Stomach smooth muscle (tissue), 2 donors: ENCODE data around the gene GDI1.

Source experiments
- H3K27ac ChIP-seq: one replicate; pipeline ENCODE4 v1.7.0; 2013; ENCODE audit warnings: mild to moderate bottlenecking, low read length, inconsistent platforms
- H3K27me3 ChIP-seq, 2 donors: one replicate each; pipeline ENCODE4 v1.7.0; 2013; ENCODE audit warnings: low read length in 2 of 2; ENCODE audit not compliant: insufficient read depth in 2 of 2, control insufficient read depth in 1 of 2
- H3K36me3 ChIP-seq, 2 donors: one replicate each; pipeline ENCODE4 v1.7.0; 2013; ENCODE audit warnings: low read length in 2 of 2; ENCODE audit not compliant: control insufficient read depth in 2 of 2, insufficient read depth in 2 of 2
- H3K4me1 ChIP-seq: one replicate; pipeline ENCODE4 v1.7.0; 2013; ENCODE audit warnings: low read length; ENCODE audit not compliant: control insufficient read depth, insufficient read depth
- H3K4me3 ChIP-seq, 2 donors: one replicate each; pipeline ENCODE4 v1.7.0; 2013; ENCODE audit warnings: low read length in 2 of 2
- H3K9ac ChIP-seq, 2 donors: one replicate each; pipeline ENCODE4 v1.7.0; 2013; ENCODE audit warnings: low read length in 2 of 2, mild to moderate bottlenecking in 1 of 2
- H3K9me3 ChIP-seq, 2 donors: one replicate each; pipeline ENCODE4 v1.7.0; 2013; ENCODE audit warnings: low read length in 2 of 2; ENCODE audit not compliant: control insufficient read depth in 2 of 2
- donor health status: healthy.
- donor health status: Pancreatic carcinoma.

The GDI1 gene

DNA sequence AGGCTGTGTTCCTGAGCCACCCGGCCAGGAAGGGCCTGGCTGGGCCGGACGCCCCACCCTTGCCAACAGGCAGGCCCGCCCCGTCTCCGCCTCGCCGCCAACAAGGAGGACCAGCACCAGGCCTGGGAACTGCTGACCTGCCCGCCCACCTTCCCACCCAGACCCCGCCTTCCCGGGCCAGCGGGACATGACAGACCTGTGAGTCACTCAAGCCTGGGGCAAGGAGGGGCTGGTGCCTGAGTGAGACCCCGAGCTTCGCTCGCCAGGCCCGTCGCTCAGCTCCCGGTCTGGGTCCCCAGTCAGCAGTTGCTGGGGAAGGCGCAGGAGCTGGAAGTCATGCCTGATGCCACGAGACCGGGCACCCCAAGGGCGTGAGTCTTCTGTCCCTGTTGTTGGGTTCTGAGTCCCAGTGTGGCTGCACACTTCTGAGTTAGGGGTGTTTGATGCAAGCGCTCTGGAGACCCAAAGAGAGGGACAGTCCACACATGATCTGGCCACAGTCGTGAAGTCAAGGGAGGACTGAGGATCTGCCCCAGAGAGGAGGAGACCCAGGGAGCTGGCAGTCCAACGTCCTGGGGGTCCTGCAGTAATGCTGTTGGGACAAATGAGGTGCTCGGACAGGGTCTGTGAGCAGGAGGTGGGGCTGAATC, 27.6 kb upstream of the GDI1 start, which contains the start of gene DNASE1L1:
TSS of gene DNASE1L1 (minus strand) at position 33 of the 650 bp plus-strand sequence. CDS start 3,686 bp downstream, outside the sequence.
- H3K4me3 ChIP-seq: peak within 1 kb of the TSS in 1 of 2 donors; percentile 22
- H3K27me3 ChIP-seq: peaks cover 0 to 3% of the 10 kb centered on the region in 2 donors
- H3K9ac ChIP-seq: peak within 1 kb of the TSS in 1 of 2 donors; percentile 28

DNA sequence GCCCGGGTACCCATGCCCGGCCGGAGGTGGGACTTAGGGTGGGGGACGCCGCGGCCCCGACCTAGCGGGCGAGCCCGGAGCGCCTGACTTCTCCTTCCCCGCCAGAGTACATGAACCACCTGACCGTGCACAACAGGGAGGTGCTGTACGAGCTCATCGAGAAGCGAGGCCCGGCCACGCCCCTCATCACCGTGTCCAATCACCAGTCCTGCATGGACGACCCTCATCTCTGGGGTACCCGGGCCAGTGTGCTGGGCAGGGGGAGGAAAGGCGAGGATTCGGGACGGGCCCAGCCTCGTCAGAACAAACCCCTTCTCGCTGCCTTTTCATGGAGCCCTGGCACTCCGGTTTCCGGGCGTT, 25.0 kb upstream of the GDI1 start:
- Histone ChIP-seq H3K4me1 (peaks cover 9% of the 10 kb centered on the region), H3K9ac (peak overlapping the region; percentile 62 to 64), H3K4me3 (peak overlapping the region; percentile 59 to 76), H3K9me3 (no peaks in the 10 kb centered on the region), H3K36me3 (peaks cover 0 to 3% of the 10 kb centered on the region in 2 donors), H3K27me3 (peaks cover 0 to 3% of the 10 kb centered on the region in 2 donors), H3K27ac (peak overlapping the region; percentile 69)

More for the DNA sequence above, 27.6 kb upstream of the GDI1 start, which contains the start of gene DNASE1L1:
- Histone ChIP-seq H3K4me1 (peaks cover 9% of the 10 kb centered on the region), H3K9me3 (no peaks in the 10 kb centered on the region), H3K27ac (no peak within 1 kb of the TSS), H3K36me3 (peaks cover 0 to 3% of the 10 kb centered on the region in 2 donors)

DNA sequence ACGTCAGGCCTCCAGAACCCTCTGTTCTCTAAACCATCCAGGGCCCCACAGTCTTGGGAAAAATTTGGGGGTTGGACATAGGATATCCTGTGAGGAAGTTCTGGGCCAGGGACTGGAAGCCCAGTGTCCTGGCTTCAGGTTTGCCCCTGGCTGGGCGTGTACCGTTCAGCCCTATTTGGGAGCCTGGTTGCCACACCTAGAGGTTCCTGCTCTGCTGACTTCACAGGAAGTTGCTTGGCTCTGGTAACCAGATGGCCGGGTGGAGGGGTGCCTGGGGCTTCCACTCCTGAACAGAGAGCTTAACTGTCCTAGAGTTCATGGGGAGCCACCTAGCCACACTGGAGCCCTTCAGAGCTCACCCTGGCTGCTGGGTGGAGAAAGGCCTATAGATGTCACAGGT, 24.5 kb upstream of the GDI1 start:
- peaks cover 0 to 3% of the 10 kb centered on the region in 2 donors for H3K36me3 ChIP-seq
- peaks cover 9% of the 10 kb centered on the region for H3K4me1 ChIP-seq
- peak overlapping the region; percentile 31 for H3K27ac ChIP-seq
- peaks cover 0 to 3% of the 10 kb centered on the region in 2 donors for H3K27me3 ChIP-seq
- peak overlapping the region in 1 of 2 donors; percentile 76 for H3K4me3 ChIP-seq
- no peaks in the 10 kb centered on the region for H3K9me3 ChIP-seq
- peak overlapping the region; percentile 62 to 64 for H3K9ac ChIP-seq

DNA sequence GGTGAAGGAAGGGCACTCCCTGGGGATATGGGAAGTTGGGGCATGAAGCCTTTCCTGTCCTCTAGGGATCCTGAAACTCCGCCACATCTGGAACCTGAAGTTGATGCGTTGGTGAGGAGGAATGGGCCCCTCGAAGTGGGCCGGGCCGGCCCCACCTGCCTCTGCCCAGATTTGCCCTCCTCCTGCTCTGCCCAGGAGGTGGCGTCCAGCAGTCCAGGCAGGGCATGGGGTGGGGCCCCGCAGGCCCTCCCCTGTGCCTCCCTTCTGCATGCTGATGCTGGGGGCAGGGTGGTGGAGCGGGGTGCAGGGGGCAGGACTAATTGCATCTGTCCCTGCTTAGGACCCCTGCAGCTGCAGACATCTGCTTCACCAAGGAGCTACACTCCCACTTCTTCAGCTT, 23.8 kb upstream of the GDI1 start:
- no peaks in the 10 kb centered on the region for H3K9me3 ChIP-seq
- peak overlapping the region; percentile 31 for H3K27ac ChIP-seq
- no peak overlapping the region for H3K4me3 ChIP-seq
- H3K36me3 ChIP-seq: peaks cover 0 to 3% of the 10 kb centered on the region in 2 donors
- H3K9ac ChIP-seq: no peak overlapping the region
- peaks cover 0 to 3% of the 10 kb centered on the region in 2 donors for H3K27me3 ChIP-seq
- H3K4me1 ChIP-seq: peaks cover 9% of the 10 kb centered on the region

DNA sequence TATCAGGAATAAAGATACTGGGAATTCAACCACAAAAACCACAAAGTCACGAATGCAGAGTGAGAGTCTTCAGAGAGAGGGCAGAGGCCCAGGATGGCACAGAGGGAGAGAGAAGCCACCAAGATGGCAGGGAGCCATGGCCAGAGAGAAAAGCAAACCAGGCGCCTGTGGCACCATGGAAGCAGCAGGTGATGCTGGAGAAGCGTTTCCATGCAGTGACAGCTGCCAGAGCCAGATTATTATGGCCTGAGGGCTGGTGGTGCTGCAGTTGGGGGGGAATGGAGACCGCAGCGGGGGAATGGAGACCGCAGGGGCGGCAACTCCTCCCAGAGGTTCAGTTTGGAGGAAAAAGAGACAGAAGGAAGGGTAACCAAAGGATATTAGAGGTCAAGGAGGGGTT, 19.8 kb upstream of the GDI1 start:
- H3K9me3 ChIP-seq: no peaks in the 10 kb centered on the region
- H3K4me3 ChIP-seq: no peak overlapping the region
- peaks cover 0 to 3% of the 10 kb centered on the region in 2 donors for H3K36me3 ChIP-seq
- H3K27me3 ChIP-seq: peaks cover 0 to 7% of the 10 kb centered on the region in 2 donors
- H3K9ac ChIP-seq: no peak overlapping the region
- H3K4me1 ChIP-seq: peaks cover 12% of the 10 kb centered on the region
- no peak overlapping the region for H3K27ac ChIP-seq

DNA sequence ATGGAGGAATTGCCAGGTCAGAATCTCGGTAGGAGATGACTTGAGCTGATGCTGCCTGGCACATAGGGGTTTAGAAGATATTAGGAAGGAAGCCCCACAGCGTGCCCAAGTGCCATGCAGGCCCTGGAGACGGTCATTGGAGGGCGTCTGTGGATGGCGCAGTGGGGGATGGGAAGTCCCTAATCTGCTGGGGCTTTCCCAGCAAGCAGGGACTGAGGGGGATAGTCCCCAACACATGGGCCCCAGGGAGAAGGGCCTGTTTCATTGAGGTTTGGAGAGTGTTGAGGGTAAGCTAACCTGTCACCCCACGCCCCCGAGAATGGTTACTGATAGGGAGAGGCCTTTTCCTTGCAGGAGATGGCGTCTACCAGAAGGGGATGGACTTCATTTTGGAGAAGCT, 17.8 kb upstream of the GDI1 start:
- H3K4me3 ChIP-seq: no peak overlapping the region
- no peaks in the 10 kb centered on the region for H3K36me3 ChIP-seq
- H3K27ac ChIP-seq: no peak overlapping the region
- peaks cover 5% of the 10 kb centered on the region for H3K4me1 ChIP-seq
- no peak overlapping the region for H3K9ac ChIP-seq
- H3K27me3 ChIP-seq: peaks cover 0 to 4% of the 10 kb centered on the region in 2 donors
- H3K9me3 ChIP-seq: no peaks in the 10 kb centered on the region

DNA sequence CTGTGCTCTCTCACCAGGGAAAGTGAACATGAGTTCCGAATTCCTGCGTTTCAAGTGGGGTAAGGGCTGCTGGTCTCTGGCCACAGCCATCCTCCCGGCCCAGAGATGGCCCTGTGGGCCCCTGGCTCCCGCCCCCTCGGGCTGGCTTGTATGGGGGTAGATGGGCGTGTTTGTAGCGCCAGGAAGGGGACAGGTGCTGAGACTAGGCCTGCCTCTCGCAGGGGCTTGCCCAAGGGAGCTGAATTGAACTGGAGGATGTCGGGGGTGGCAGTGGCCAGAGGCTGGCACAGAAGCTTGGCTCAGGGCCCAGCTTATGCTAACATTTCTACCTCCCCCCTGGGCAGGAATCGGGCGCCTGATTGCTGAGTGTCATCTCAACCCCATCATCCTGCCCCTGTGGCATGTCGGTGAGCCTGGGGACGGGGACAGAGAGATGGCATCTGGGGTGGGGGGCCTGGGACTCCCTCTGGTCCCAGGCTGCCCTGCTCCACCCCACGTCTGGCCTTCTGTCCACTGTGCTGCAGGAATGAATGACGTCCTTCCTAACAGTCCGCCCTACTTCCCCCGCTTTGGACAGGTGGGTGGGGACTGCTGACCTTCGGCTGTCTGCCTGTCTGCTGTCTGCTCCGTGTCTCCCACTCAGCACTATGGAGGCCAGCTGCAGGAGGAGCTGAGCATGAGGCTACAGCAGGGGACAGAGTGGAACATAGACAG, 17.1 kb upstream of the GDI1 start:
- Histone ChIP-seq H3K36me3 (no peaks in the 10 kb centered on the region), H3K27me3 (peaks cover 0 to 4% of the 10 kb centered on the region in 2 donors), H3K4me3 (no peak overlapping the region), H3K27ac (no peak overlapping the region), H3K9me3 (no peaks in the 10 kb centered on the region), H3K4me1 (peaks cover 5% of the 10 kb centered on the region), H3K9ac (no peak overlapping the region)

DNA sequence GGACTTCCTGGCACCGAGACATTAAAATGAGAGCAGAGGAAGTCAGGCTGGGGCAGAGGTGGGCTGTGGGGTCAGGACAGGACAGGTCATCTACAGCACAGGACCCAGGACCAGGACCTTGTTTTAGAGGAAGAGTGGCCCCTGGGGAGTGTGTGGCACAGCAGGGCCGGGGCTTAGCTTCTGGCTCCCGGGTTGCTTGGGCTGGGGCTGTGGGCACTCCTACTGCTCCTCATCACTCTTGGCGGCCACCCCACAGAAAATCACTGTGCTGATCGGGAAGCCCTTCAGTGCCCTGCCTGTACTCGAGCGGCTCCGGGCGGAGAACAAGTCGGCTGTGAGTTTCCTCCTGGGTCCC, 16.6 kb upstream of the GDI1 start:
- H3K27me3 ChIP-seq: peaks cover 0 to 4% of the 10 kb centered on the region in 2 donors
- peaks cover 5% of the 10 kb centered on the region for H3K4me1 ChIP-seq
- no peaks in the 10 kb centered on the region for H3K9me3 ChIP-seq

DNA sequence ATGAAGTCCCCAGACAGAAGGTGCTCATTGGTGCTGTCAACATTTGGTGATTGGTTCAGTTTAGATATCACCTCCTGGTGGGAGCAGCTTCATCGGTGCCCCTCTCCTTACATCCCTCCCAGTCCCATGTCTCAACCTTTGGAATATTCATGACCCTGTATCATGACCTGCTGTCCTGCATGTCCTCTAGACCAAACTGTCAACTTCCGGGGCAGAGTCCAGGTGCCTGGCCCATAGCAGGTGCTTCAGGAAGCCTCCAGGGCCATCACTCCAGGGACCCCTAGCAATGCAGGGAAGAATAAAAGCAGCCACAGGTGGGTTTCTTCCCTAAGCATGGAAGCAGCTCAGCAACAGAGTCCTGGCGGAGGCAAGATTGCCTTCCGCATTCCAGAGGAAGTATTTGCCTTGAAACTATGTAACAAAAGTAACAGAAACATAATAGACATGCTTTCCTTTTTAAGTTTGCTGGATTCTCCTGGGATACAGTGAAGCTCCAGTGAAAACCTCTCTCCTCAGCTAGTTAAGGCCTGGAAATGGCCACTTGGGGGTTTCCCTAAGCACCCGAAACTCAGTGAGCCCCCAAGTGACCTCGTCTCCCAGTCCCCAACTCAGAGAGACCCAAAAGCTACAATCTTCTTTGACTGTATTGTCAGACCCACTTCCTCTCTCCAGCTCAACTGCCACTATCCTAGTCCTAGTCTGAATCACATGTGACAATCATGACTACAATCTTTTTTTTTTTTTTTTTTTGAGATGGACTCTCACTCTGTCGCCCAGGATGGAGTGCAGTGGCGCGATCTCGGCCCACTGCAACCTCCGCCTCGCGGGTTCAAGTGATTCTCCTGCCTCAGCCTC, 9.8 kb upstream of the GDI1 start:
- no peaks in the 10 kb centered on the region for H3K9me3 ChIP-seq
- no peak overlapping the region for H3K9ac ChIP-seq
- no peak overlapping the region for H3K4me3 ChIP-seq
- H3K4me1 ChIP-seq: peaks cover 7% of the 10 kb centered on the region
- H3K36me3 ChIP-seq: peaks cover 0 to 2% of the 10 kb centered on the region in 2 donors
- H3K27ac ChIP-seq: no peak overlapping the region
- H3K27me3 ChIP-seq: no peaks in the 10 kb centered on the region

More for the DNA sequence above, 16.6 kb upstream of the GDI1 start:
- H3K9ac ChIP-seq: no peak overlapping the region
- H3K27ac ChIP-seq: no peak overlapping the region
- H3K36me3 ChIP-seq: no peaks in the 10 kb centered on the region
- H3K4me3 ChIP-seq: no peak overlapping the region
